H54 (cell line): ENCODE data around the gene SND1.

Source experiments
- DNase-seq: peaks from one replicate; pipeline ENCODE4 v3.0.0; 2011; ENCODE audit warnings: low spot score, mixed read lengths; ENCODE audit not compliant: insufficient read length
- FAIRE-seq: peaks from 3 replicates; lab custom pipeline; 2011; peaks lifted over from hg19 to GRCh38; lab: Jason Lieb, UNC
- POLR2A ChIP-seq: IDR thresholded peaks from 2 replicates; pipeline ENCODE4 v1.6.1; 2011; ENCODE audit warnings: low read depth, mild to moderate bottlenecking, low read length

Gene SND1

GRCh38 chr7:127874951-127875608 lies 223.1 kb downstream of the SND1 start:
- TF ChIP-seq POLR2A = no peak
- FAIRE-seq (no peak), DNase-seq (no peak)

DNA sequence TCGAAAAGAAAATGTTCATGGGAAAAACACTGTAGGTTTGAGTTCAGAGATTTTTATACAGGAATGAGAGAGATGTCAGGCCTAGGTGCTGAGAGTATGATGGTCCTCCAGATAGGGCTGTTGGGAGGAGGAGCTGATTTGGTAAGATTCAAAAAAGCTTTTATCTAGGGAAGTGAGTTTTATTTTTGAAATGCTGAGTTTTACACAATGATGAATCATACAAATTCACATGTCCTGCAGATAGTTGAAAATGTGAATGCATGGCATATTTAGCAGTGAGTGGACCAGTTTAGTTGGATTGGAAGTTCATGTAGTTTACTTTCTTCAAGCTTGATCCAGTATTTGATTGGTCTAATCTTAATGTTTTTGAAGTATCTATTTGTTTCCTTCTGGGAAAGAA lies 224.4 kb downstream of the SND1 start:
- TF ChIP-seq POLR2A = no peak
- FAIRE-seq = no peak
- DNase-seq = no peak

DNA sequence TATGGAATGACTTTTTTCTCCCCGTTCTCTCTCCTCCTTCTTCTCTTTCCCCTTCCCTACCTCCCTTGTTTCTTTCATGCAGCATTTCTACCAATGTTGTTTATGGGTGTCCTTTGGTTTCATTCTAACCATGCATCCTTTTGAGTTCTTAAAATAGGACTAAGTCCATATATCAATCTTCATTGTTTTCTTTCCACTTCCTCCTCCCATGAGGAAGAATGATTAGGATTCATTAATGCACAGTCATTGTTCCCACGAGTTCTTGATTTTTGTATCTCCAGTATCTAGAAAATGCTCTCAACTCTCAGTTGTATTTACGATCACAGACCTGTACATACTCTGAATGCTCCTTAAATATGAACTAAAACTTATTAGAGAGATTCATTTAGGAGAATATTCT lies 226.0 kb downstream of the SND1 start:
- FAIRE-seq (no peak), DNase-seq (no peak)
- TF ChIP-seq POLR2A = no peak

GRCh38 chr7:127878791-127879190 lies 226.8 kb downstream of the SND1 start:
- no peak for FAIRE-seq
- no peak for TF ChIP-seq POLR2A
- DNase-seq = no peak

DNA sequence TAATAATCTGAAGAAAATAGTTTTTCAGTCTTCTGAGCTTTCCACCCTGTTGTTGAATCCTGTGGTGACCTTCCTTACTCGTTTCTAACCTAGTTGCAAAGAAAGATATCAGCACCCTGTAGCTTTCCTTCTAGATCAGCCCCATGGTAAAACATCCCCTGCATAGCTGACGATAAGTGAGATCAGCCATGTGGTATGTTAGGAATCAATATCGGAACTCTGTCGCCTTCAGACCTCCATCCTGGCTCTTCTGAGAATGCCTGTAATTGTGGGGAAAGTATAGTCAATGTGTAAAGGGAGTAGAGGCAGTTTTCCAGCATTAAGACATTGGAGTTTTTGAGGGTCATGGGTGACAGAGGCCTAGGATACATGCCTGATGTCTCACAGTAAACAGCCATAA lies 227.4 kb downstream of the SND1 start:
- FAIRE-seq = no peak
- DNase-seq = no peak
- TF ChIP-seq POLR2A = no peak

- no peak for FAIRE-seq
Observed at GRCh38 chr7:127879942-127880341, 227.9 kb downstream of the SND1 start.

DNA sequence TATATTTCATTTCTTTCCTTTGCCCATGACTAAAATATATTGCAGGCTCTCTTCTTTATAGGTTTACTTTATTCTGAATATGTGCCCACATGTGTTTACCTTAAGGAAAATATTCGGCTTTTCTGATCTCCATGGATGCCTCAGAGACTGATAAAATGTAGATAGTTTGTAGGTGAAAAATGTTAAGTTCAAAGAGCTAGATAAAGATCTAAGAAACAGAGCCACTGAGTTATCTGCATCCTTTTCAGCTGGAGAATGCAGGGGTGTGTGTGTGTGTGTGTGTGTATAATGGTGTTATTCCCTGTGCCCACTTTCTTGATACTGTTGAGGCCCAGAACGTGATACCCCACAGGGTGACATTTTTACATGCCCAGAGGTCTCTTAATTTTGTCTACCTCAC lies 228.5 kb downstream of the SND1 start:
- DNase-seq (no peak), FAIRE-seq (no peak)
- no peak for TF ChIP-seq POLR2A

More at GRCh38 chr7:127879942-127880341, 227.9 kb downstream of the SND1 start:
- no peak for DNase-seq
- no peak for TF ChIP-seq POLR2A

DNA sequence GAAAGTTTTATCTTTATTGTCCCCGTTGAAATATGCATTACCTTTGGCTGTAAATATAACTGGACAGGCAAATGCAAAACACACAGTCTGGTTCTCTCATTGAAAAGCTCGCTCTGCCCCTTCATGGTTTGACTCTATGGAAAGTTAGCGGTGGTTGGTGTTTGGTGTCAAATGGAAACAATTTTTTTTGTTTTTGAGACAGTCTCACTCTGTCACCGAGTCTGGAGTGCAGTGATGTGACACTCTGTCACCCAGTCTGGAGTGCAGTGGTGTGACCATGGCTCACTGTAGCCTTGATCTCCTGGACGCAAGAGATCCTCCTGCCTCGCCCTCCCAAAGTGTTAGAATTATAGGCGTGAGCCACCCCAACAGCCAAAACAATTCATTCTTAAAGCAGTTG lies 229.6 kb downstream of the SND1 start:
- DNase-seq (no peak), FAIRE-seq (no peak)
- TF ChIP-seq POLR2A = no peak

DNA sequence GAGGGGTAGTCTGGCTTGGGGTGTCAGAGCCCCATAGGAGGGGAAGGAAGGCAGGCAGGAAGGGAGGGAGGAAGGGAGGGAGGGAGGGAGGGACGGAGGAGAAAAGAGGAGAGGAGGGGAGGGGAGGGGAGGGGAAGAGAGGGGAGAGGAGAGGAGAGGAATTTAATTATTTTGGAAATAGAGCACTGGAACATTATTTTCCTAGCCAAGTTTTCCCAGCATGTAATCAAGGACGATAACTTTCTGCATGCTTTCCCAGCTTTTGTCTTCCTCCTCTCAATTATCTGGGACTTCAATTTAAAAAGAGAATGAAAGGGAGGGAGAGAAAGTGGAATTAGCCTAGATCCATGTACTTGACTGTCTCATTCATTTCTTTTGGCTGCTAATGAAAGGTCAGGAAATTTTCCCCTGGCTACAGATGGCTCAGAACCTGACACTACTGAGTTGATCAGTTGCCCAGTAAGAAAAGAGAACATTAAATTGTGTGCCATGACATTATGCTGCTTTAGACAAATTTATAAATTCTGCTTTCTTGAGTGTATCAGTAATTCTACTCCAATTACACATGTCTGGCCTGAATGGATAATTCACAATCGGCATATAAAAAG lies 230.4 kb downstream of the SND1 start:
- FAIRE-seq (no peak), DNase-seq (no peak)
- TF ChIP-seq POLR2A = no peak

GRCh38 chr7:127884066-127884559 lies 232.1 kb downstream of the SND1 start:
- no peak for FAIRE-seq
- no peak for TF ChIP-seq POLR2A

DNA sequence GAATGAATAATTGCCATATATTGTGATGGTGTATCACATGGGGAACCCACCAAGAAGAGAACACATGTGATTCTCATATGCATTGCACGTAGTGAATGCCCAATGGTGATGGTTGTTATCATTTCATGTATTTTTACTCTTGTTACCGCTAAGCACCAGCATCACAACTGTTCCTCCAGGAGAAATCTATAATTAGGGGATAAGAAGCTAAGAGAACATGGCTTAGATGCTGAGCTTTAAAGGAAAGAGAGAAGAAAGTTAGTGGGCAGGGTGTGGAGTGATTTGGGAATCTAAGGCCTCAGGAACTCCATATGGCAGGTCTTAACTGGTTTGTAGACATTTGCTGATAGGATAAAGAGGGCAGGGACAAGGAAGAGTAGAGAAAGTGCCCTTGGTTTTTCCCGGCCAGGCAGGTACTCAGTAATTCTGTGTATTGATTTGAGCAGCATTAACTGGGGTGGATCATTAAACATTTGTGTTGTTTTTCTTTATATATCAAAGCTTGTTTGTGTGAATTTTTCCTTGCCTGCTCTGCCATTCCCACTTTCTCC lies 233.3 kb downstream of the SND1 start:
- FAIRE-seq (no peak), DNase-seq (no peak)
- no peak for TF ChIP-seq POLR2A

More at GRCh38 chr7:127884066-127884559, 232.1 kb downstream of the SND1 start:
- no peak for DNase-seq

DNA sequence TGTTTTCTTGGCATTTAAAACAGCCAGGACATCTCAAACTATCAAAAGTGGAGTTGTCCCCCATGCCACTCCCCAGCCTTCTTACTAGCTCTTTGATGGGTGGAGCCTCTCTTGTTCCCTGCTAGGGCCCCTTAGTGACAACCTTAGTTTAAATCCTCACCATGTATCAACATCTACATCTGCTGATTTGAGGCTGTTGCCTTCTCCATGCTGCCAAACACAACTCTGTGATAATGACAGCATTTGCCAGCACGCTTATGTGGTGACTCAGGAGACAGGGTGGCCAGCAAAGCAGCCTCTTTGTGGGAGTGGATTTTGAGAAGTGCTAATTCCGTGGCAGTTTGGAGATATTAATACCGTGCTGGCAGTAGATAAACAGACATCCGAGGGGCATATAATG lies 233.8 kb downstream of the SND1 start:
- peak; percentile 29 for DNase-seq
- FAIRE-seq = peak; percentile 84
- TF ChIP-seq POLR2A = no peak

DNA sequence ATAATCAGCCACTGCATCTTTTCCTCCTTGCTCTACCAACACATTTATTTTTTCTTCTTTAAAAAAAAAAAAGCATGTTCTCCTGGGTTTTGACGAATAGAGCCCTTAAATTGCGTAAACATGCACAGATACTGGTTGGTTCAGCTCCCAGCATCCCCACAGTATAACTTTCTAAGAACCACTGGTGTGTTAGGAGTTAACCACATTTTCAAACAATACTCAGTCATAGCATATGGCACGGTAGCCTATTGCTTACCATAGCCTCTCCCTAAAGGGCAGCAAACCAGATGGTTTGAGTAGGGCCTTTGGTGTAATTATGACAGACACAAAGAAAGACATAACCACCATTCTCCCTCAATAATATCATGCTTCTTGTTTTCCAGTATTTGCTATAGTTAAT lies 234.3 kb downstream of the SND1 start:
- no peak for FAIRE-seq
- TF ChIP-seq POLR2A = no peak

DNA sequence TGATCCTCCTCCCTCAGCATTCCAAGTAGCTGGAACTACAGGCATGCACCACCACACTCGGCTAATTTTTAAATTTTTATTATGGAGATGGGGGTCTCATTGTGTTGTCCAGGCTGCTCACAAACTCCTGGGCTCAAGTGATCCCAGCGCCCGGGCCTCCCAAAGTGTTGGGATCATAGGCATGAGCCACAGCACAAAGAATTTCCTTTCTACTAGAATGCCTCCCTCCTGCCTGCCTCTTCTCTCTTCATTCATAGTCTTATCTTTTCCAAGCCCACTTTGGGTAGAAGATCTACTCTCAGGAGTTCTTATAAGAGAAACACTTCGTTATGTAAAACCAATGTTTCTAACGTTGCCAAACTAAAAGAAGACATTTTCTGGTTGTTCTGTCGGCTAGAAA lies 235.1 kb downstream of the SND1 start:
- DNase-seq (no peak), FAIRE-seq (no peak)
- no peak for TF ChIP-seq POLR2A

More for the DNA sequence above, 234.3 kb downstream of the SND1 start:
- no peak for DNase-seq
